PC-3 (cell line): ENCODE measurements around the gene GPR143.

ENCODE experiments used
- EZH2 ChIP-seq: fragments of 300-600 bp; sonication (generic); IDR thresholded peaks from one replicate; pipeline ENCODE4 v1.6.1; 2017; ENCODE audit warnings: antibody characterized with exemption, mild to moderate bottlenecking, low read length; ENCODE audit not compliant: unreplicated experiment
- TF ChIP-seq, protein P1 (sequence below): fragments of 300-600 bp; sonication (generic); conservative IDR thresholded peaks from 2 replicates; pipeline ENCODE4 v1.5.1; 2017; ENCODE audit warnings: antibody characterized with exemption, low read depth, mild to moderate bottlenecking, low read length

DNA sequence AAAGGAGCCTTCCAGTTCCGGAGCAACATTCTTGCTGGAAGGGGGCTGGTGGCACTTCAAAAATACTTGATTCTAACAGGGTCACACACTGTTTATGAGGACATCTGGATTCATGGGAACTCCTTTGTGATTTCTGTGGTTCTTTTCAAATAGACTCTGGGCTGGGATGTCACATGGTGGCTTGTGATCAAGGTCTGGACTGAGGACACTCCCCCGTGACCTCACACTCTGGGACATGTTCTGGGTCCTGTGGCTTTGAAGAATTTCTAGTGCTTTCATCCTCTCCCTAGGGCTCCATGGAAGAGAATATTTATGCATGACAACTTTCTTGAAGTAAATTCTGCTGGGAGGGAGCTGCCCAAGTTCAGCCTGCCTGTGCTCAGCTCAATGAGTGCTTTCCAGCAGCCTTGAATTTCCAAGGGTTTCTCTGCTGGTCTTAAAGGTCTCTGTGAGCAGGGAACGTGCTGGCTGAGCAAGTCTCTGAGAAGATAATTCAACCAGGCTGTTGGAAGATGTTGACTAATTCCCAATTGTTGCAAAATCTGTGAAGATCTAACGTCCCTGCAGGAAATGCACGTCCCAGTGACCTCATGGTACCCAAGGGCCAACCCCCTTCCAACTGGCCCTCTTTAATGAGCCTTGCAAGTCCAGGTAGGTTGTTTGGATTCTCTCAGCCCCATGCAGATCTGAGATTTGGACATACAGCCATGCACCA is 36.3 kb downstream of the GPR143 start:
- TF ChIP-seq EZH2 = no peak
- TF ChIP-seq, protein P1, sequence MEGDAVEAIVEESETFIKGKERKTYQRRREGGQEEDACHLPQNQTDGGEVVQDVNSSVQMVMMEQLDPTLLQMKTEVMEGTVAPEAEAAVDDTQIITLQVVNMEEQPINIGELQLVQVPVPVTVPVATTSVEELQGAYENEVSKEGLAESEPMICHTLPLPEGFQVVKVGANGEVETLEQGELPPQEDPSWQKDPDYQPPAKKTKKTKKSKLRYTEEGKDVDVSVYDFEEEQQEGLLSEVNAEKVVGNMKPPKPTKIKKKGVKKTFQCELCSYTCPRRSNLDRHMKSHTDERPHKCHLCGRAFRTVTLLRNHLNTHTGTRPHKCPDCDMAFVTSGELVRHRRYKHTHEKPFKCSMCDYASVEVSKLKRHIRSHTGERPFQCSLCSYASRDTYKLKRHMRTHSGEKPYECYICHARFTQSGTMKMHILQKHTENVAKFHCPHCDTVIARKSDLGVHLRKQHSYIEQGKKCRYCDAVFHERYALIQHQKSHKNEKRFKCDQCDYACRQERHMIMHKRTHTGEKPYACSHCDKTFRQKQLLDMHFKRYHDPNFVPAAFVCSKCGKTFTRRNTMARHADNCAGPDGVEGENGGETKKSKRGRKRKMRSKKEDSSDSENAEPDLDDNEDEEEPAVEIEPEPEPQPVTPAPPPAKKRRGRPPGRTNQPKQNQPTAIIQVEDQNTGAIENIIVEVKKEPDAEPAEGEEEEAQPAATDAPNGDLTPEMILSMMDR = no peak
